Nephron progenitor cell (in vitro differentiated cells): ENCODE measurements around the gene KLHL12.
"Not testable (repeated sequence)": the region's sequence is repeated elsewhere in the genome, so short reads cannot be mapped to it uniquely, and the experiment has no call there.

Experiments
- DNase-seq: peaks from one replicate; pipeline ENCODE4 v3.0.0; 2021
- H3K27ac Mint-ChIP-seq: 2 replicates; pipeline ENCODE4 v1.8.0; 2021; ENCODE audit warnings: mild to moderate bottlenecking, moderate library complexity, mixed read lengths
- H3K27me3 Mint-ChIP-seq: 2 replicates; pipeline ENCODE4 v1.8.0; 2021; ENCODE audit warnings: mild to moderate bottlenecking, low read depth, mixed read lengths; ENCODE audit not compliant: poor library complexity
- H3K36me3 Mint-ChIP-seq: 2 replicates; pipeline ENCODE4 v1.8.0; 2021; ENCODE audit warnings: low read depth, mixed read lengths
- H3K4me1 Mint-ChIP-seq: 2 replicates; pipeline ENCODE4 v1.8.0; 2021; ENCODE audit warnings: mixed read lengths
- H3K4me3 Mint-ChIP-seq: 2 replicates; pipeline ENCODE4 v1.8.0; 2021; ENCODE audit warnings: mild to moderate bottlenecking, moderate library complexity, mixed read lengths
- H3K9me3 Mint-ChIP-seq: 2 replicates; pipeline ENCODE4 v1.8.0; 2021; ENCODE audit warnings: mild to moderate bottlenecking, moderate library complexity, mixed read lengths
- TF ChIP-seq, protein P1 (sequence below): fragments of 200-600 bp; sonication (generic); IDR thresholded peaks from 2 replicates; pipeline ENCODE4 v1.5.0; 2021; ENCODE audit warnings: antibody characterized with exemption

KLHL12 gene

DNA sequence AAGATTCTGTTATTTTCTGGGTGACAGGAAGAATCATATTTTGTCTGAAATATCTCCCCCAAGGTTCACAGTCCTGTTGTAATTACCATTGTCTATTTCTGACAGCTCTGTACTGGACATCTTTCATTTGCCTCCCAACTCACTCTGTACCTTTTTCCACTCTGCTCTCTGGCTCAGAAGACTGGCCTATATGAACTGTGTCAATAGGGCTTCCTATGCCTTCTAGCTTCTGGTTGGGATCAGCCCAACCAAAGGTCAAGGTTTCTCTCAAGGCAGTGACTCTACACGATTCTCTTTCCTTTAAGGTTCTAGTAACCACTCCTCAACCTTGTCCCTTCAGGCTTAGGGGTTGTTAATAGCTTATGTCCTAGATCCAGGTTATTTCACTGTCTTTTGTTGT is 17.5 kb downstream of the KLHL12 start:
- no peak for DNase-seq
- TF ChIP-seq, protein P1, sequence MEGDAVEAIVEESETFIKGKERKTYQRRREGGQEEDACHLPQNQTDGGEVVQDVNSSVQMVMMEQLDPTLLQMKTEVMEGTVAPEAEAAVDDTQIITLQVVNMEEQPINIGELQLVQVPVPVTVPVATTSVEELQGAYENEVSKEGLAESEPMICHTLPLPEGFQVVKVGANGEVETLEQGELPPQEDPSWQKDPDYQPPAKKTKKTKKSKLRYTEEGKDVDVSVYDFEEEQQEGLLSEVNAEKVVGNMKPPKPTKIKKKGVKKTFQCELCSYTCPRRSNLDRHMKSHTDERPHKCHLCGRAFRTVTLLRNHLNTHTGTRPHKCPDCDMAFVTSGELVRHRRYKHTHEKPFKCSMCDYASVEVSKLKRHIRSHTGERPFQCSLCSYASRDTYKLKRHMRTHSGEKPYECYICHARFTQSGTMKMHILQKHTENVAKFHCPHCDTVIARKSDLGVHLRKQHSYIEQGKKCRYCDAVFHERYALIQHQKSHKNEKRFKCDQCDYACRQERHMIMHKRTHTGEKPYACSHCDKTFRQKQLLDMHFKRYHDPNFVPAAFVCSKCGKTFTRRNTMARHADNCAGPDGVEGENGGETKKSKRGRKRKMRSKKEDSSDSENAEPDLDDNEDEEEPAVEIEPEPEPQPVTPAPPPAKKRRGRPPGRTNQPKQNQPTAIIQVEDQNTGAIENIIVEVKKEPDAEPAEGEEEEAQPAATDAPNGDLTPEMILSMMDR, result no peak
- H3K36me3 Mint-ChIP-seq, result peaks cover 53% of the 10 kb centered on the region
- peaks cover 3% of the 10 kb centered on the region for H3K27me3 Mint-ChIP-seq
- no peak overlapping the region for H3K27ac Mint-ChIP-seq
- H3K4me3 Mint-ChIP-seq, result no peak overlapping the region
- H3K4me1 Mint-ChIP-seq, result no peaks in the 10 kb centered on the region
- H3K9me3 Mint-ChIP-seq, result no peaks in the 10 kb centered on the region

DNA sequence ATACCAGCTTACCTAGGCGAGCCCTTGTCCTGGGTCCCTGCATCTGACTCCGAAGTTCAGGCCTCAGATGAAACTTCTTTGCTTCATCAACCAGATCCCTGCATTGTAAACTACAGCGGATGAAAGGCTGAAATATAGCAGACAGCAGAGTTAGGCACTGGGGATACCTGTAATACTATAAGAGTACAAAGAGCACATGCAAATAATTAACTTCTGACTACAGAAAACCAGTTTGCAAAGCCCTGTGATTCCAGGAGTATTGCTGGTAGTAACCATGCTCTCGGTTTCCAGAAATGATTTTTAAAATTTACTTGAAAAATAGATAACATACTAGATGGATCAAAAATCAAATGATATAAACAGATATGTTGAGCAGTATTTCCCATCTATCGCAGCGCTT is 18.0 kb downstream of the KLHL12 start:
- peaks cover 52% of the 10 kb centered on the region for H3K36me3 Mint-ChIP-seq
- TF ChIP-seq, protein P1, result no peak
- peaks cover 3% of the 10 kb centered on the region for H3K27me3 Mint-ChIP-seq
- H3K9me3 Mint-ChIP-seq, result no peaks in the 10 kb centered on the region
- no peak overlapping the region for H3K4me3 Mint-ChIP-seq
- H3K4me1 Mint-ChIP-seq, result no peaks in the 10 kb centered on the region
- H3K27ac Mint-ChIP-seq, result no peak overlapping the region
- no peak for DNase-seq

DNA sequence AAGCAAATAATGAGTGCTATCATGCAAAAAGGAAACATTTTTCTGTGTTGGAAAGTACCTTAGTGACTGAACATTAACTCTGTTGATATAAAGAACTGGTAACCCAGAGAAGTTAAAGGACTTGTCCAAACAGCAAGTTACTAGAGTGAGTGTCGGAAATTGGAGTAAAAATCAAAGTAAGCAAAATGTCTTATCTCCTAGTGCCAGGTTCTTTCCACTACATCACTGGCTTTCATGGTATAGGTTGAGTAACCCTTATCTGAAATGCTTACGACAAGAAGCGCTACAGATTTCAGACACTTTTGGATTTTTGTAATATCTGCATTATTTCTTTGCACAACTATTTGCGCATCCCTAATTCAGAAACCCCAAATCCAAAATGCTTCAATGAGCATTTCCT is 21.7 kb downstream of the KLHL12 start:
- Mint-ChIP-seq H3K9me3 (no peaks in the 10 kb centered on the region), H3K27me3 (no peaks in the 10 kb centered on the region), H3K4me1 (no peaks in the 10 kb centered on the region), H3K27ac (no peak overlapping the region), H3K4me3 (no peak overlapping the region), H3K36me3 (peaks cover 34% of the 10 kb centered on the region)
- DNase-seq, result no peak
- TF ChIP-seq, protein P1, result no peak

DNA sequence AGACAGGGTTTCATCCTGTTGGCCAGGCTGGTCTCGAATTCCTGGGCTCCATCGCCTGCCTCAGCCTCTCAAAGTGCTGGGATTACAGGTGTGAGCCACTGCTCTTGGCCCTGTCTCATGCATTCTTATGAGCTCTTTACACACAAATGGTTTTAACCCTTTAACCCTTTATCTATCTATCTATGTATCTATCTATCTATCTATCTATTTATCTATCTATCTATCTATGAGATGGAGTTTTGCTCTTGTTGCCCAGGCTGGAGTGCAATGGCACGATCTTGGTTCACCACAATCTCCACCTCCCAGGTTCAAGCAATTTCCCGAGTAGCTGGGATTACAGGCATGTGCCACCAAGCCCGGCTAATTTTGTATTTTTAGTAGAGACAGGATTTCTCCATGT is 23.2 kb downstream of the KLHL12 start:
- H3K4me1 Mint-ChIP-seq, H3K4me3 Mint-ChIP-seq, H3K27me3 Mint-ChIP-seq, H3K9me3 Mint-ChIP-seq, H3K27ac Mint-ChIP-seq, DNase-seq: not testable (repeated sequence)
- H3K36me3 Mint-ChIP-seq, result peaks cover 33% of the 10 kb centered on the region

DNA sequence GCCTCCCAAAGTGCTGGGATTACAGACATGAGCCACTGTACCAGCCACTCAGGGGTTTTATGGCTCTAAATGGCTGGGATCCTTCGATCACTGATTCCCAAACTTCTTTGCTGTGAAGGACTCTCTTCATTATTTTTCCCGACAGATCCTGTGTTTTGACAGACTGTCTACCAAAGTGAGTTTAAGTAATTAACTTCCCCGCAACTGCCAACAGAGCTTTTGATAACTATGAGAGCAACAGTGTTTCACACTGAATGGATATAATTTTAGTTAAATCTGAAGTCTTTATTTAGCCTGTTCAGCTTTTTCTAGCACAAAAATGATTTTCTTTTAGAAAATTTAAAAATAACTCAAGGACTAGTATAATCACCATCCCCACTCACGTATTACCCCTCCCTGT is 25.5 kb downstream of the KLHL12 start:
- Mint-ChIP-seq H3K4me1 (no peaks in the 10 kb centered on the region), H3K9me3 (no peaks in the 10 kb centered on the region), H3K27me3 (no peaks in the 10 kb centered on the region), H3K4me3 (no peak overlapping the region), H3K27ac (no peak overlapping the region), H3K36me3 (peaks cover 40% of the 10 kb centered on the region)
- no peak for DNase-seq
- TF ChIP-seq, protein P1, result no peak

DNA sequence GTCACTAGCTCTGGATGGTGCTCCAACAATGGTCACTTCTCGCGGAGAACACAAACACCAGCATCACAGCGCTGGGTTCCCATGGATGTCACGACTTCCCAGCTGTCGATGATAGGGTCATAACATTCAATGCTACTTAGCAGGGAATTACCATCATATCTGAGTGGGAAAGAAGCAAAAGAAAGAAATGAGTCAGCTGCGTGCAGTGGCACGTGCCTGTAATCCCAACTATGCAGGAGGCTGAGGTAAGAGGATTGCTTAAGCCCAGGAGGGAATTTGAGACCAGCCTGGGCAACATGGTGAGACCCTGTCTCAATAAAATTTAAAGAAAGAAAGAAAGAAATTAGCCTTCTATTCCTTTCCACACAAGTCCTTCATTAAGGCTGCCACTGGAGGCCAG is 34.5 kb downstream of the KLHL12 start:
- H3K27me3 Mint-ChIP-seq, result peaks cover 3% of the 10 kb centered on the region
- no peaks in the 10 kb centered on the region for H3K9me3 Mint-ChIP-seq
- H3K27ac Mint-ChIP-seq, result no peak overlapping the region
- DNase-seq, result no peak
- H3K4me3 Mint-ChIP-seq, result no peak overlapping the region
- TF ChIP-seq, protein P1, result no peak
- H3K36me3 Mint-ChIP-seq, result peaks cover 26% of the 10 kb centered on the region
- peaks cover 16% of the 10 kb centered on the region for H3K4me1 Mint-ChIP-seq
